ENCODE results near the gene KLF11. TPM values are rescaled to one million over a fixed set of nuclear protein-coding genes. Genes with fewer than 3 reads are reported as not detected.
"Not testable (repeated sequence)": the region's sequence is repeated elsewhere in the genome, so short reads cannot be mapped to it uniquely, and the experiment has no call there.

Gene KLF11
- total RNA-seq, 1 donor from 2014 or later = 20.8 TPM

DNA sequence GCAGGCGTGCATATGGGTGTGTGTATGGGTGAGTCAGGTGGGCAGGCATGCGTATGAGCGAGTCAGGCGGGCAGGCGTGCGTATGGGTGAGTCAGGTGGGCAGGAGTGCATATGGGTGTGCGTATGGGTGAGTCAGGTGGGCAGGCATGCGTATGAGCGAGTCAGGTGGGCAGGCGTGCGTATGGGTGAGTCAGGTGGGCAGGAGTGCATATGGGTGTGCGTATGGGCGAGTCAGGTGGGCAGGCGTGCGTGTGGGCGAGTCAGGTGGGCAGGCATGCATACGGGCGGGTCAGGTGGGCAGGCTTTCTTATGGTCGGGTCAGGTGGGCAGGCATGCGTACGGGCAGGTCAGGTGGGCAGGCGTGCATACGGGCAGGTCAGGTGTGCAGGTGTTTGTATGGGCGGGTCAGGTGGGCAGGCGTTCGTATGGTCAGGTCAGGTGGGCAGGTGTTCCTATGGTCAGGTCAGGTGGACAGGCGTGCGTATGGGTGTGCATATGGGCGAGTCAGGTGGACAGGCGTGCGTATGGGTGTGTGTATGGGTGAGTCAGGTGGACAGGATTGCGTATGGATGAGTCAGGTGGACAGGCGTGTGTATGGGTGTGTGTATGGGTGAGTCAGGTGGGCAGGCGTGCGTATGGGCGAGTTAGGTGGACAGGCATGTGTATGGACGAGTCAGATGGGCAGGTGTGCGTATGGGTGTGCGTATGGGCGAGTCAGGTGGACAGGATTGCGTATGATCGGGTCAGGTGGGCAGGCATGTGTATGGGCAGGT, 28.7 kb upstream of the KLF11 start:
- H3K36me3 ChIP-seq = no peaks in the 10 kb centered on the region
- H3K4me3 ChIP-seq = no peak overlapping the region
- TF ChIP-seq, protein P1, sequence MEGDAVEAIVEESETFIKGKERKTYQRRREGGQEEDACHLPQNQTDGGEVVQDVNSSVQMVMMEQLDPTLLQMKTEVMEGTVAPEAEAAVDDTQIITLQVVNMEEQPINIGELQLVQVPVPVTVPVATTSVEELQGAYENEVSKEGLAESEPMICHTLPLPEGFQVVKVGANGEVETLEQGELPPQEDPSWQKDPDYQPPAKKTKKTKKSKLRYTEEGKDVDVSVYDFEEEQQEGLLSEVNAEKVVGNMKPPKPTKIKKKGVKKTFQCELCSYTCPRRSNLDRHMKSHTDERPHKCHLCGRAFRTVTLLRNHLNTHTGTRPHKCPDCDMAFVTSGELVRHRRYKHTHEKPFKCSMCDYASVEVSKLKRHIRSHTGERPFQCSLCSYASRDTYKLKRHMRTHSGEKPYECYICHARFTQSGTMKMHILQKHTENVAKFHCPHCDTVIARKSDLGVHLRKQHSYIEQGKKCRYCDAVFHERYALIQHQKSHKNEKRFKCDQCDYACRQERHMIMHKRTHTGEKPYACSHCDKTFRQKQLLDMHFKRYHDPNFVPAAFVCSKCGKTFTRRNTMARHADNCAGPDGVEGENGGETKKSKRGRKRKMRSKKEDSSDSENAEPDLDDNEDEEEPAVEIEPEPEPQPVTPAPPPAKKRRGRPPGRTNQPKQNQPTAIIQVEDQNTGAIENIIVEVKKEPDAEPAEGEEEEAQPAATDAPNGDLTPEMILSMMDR (IDR thresholded peaks at IDR 0.05; ENCODE audit: borderline replicate concordance) = no peak
- H3K9me3 ChIP-seq (replicated peaks) = peaks cover 15% of the 10 kb centered on the region
- DNase-seq = no peak
- H3K4me1 ChIP-seq = peaks cover 9% of the 10 kb centered on the region
- no peak overlapping the region for H3K27ac ChIP-seq (replicated peaks)
- intact Hi-C loops (cut with micrococcal nuclease) = no loop called here
- no peaks in the 10 kb centered on the region for H3K27me3 ChIP-seq (ENCODE audit: low read depth)

DNA sequence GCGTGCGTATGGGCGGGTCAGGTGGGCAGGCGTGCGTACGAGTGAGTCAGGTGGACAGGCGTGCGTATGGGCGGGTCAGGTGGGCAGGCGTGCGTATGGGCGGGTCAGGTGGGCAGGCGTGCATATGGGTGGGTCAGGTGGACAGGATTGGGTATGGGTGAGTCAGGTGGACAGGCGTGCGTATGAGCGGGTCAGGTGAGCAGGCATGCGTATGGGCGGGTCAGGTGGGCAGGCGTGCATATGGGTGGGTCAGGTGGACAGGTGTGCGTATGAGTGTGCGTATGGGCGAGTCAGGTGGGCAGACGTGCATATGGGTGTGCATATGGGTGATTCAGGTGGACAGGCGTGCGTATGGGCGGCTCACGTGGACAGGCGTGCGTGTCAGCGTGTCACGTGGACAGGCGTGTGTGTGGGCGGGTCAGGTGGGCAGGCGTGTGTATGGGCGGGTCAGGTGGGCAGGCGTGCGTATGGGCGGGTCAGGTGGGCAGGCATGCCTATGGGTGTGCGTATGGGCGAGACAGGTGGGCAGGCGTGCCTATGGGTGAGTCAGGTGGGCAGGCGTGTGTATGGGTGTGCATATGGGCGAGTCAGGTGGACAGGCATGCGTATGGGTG, 27.9 kb upstream of the KLF11 start:
- H3K27me3 ChIP-seq (ENCODE audit: low read depth); H3K36me3 ChIP-seq; intact Hi-C loops (cut with micrococcal nuclease); H3K4me3 ChIP-seq; H3K27ac ChIP-seq (replicated peaks); DNase-seq; H3K4me1 ChIP-seq: not testable (repeated sequence)
- H3K9me3 ChIP-seq (replicated peaks) = peaks cover 15% of the 10 kb centered on the region

DNA sequence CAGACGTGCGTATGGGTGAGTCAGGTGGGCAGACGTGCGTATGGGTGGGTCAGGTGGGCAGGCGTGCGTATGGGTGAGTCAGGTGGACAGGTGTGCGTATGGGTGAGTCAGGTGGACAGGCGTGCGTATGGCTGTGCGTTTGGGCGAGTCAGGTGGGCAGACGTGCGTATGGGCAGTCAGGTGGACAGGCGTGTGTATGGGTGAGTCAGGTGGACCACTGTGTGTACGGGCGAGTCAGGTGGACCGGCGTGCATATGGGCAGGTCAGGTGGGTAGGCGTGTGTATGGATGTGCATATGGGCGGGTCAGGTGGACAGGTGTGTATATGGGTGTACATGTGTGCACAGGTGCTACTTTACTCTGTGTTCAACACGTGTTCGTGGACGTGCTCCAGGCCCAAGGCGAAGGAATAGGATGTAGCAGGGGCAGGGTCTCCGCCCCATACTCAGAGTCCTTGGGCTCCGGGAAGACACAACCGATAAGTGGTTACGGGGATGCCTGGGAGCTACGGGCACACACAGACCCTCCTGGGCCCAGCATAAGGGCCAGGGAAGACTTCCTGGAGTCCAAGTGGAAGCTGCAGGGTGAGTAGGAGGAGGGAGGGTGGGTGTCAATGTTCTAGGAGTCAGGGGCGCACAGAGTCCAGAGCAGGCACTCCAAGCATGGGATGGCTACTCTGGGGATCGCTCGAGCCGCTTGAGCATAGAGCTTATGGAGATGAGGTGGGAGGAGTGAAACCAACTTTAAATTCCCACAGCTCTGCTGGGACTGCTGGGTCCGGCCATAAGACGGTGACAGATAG, 27.1 kb upstream of the KLF11 start:
- DNase-seq = no peak
- Histone ChIP-seq H3K27me3 (ENCODE audit: low read depth) (no peaks in the 10 kb centered on the region), H3K36me3 (no peaks in the 10 kb centered on the region), H3K27ac (replicated peaks) (no peak overlapping the region), H3K9me3 (replicated peaks) (peaks cover 15% of the 10 kb centered on the region), H3K4me1 (no peaks in the 10 kb centered on the region), H3K4me3 (no peak overlapping the region)
- intact Hi-C loops (cut with micrococcal nuclease) = no loop called here
- TF ChIP-seq, protein P1 (IDR thresholded peaks at IDR 0.05; ENCODE audit: borderline replicate concordance) = no peak

GRCh38 chr2:10016802-10017258, 26.5 kb upstream of the KLF11 start:
- Histone ChIP-seq H3K36me3 (no peaks in the 10 kb centered on the region), H3K4me3 (no peak overlapping the region), H3K9me3 (replicated peaks) (peaks cover 15% of the 10 kb centered on the region), H3K27me3 (ENCODE audit: low read depth) (no peaks in the 10 kb centered on the region), H3K27ac (replicated peaks) (no peak overlapping the region), H3K4me1 (no peaks in the 10 kb centered on the region)
- intact Hi-C loops (cut with micrococcal nuclease) = no loop called here
- TF ChIP-seq, protein P1 (IDR thresholded peaks at IDR 0.05; ENCODE audit: borderline replicate concordance) = no peak
- DNase-seq = no peak

GRCh38 chr2:10017313-10017941, 25.9 kb upstream of the KLF11 start:
- intact Hi-C loops (cut with micrococcal nuclease) = no loop called here
- no peak for DNase-seq

More at GRCh38 chr2:10017313-10017941, 25.9 kb upstream of the KLF11 start:
- H3K27me3 ChIP-seq (ENCODE audit: low read depth) = no peaks in the 10 kb centered on the region
- no peak overlapping the region for H3K27ac ChIP-seq (replicated peaks)
- H3K36me3 ChIP-seq = no peaks in the 10 kb centered on the region
- no peaks in the 10 kb centered on the region for H3K4me1 ChIP-seq
- TF ChIP-seq, protein P1 (IDR thresholded peaks at IDR 0.05; ENCODE audit: borderline replicate concordance) = no peak
- H3K9me3 ChIP-seq (replicated peaks) = peaks cover 15% of the 10 kb centered on the region
- H3K4me3 ChIP-seq = no peak overlapping the region

Measured in left ventricle myocardium inferior (tissue), 1 donor.